DMS 273 treated with DMSO at 0.1 percent for 48 hours (cell line): ENCODE results near the gene CEACAM19.
"Not testable (repeated sequence)": the region's sequence is repeated elsewhere in the genome, so short reads cannot be mapped to it uniquely, and the experiment has no call there.

Source experiments
- DNase-seq: peaks from one replicate; lab custom pipeline; 2025; lab: John Stamatoyannopoulos, UW

Gene CEACAM19, protein sequence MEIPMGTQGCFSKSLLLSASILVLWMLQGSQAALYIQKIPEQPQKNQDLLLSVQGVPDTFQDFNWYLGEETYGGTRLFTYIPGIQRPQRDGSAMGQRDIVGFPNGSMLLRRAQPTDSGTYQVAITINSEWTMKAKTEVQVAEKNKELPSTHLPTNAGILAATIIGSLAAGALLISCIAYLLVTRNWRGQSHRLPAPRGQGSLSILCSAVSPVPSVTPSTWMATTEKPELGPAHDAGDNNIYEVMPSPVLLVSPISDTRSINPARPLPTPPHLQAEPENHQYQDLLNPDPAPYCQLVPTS

DNA sequence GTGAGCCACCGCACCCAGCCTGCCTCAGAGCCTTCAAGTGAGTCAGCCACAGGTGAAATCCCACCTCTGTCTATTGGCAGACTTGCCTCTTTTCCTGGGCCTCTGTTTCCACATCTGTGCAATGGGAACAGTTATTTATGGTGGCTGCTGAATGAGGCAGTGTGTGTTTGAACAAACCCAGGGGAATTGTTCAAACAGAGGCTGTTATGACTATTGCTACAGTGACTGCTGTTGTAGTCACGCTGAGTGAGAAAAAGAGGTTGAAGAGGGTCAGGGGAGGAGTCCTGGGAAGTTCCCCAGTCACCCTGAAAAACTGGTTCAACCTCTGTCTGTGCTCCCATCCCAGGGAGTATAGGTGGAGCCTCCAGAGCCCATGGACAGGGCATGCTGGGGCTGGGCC lies at the start of gene CEACAM19:
Gene CEACAM19 (plus strand): TSS at position 83 of the 400 bp plus-strand sequence. CDS start 450 bp downstream, outside the sequence.
- no peak for DNase-seq

DNA sequence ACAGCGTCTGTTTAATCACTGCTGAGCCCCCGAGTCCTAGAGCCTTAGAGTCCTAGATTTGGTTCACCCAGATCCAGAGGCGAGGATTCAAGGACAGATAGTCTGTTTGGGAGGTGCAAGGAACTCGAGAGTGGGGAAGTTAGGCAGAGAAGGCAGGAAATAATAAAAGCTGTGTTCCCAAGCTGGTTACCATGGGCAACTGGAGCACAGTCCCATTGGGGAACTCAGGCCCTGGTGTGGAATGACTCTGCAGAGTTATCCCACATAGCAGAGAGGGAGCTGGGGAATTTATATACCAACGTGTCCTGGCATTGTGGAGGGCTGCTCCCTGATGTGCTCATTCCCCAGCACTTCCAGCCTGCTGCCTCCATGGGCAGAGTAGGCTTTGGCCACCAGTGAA lies 48.2 kb upstream of the CEACAM19 start:
- DNase-seq, result no peak

DNA sequence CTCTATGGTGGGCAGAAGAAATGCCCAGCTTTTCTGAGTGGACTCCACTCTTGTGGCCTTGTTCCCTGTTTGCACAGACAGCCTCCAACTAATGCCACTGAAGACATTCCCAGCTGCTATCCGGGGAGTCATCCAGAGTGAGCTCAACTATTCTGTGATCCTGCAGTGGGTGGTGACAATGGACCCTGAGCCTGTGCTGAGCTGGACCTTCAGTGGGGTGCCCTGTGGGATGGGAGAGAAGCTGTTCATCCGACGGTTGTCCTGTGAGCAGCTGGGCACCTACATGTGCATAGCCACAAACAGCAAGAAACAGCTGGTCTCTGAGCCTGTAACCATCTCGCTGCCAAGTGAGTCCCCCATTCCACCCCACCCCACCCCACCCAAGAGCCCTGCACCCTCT lies 47.7 kb upstream of the CEACAM19 start:
- no peak for DNase-seq

DNA sequence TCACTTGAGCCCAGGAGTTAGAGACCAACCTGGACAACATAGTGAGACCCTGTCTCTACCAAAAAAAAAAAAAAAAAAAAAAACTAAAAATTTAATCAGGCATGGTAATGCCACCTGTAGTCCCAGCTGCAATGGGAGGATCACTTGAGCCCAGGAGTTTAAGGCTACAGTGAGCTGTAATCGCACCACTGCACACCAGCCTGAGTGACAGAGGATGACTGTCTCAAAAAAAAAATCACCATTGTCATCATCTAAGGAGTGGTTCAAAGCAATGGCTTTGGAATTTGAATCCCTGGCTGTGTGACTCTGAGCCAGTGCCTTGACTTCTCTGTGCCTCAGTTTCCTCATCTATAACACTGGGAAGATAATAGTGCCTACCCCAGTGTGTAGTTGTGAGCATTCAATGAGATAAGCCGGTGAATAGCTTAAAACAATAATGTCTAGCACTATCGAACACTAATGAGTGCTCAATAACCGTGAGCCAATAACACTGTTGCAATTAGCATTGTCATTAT lies 46.4 kb upstream of the CEACAM19 start:
- DNase-seq, result no peak

DNA sequence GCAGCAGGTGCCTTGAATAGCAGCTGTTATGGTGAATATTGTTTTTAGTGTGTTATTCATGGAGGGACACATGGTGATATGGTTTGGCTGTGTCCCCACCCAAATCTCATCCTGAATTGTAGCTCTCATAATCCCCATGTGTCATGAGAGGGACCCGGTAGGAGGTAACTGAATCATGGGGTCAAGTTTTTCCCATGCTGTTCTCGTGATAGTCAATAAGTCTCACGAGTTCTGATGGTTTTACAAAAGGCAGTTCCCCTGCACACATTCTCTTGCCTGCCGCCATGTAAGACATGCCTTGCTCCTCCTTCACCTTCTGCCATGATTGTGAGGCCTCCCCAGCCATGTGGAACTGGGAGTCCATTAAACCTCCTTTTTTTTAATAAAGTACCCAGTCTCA lies 45.6 kb upstream of the CEACAM19 start:
- DNase-seq, result not testable (repeated sequence)

DNA sequence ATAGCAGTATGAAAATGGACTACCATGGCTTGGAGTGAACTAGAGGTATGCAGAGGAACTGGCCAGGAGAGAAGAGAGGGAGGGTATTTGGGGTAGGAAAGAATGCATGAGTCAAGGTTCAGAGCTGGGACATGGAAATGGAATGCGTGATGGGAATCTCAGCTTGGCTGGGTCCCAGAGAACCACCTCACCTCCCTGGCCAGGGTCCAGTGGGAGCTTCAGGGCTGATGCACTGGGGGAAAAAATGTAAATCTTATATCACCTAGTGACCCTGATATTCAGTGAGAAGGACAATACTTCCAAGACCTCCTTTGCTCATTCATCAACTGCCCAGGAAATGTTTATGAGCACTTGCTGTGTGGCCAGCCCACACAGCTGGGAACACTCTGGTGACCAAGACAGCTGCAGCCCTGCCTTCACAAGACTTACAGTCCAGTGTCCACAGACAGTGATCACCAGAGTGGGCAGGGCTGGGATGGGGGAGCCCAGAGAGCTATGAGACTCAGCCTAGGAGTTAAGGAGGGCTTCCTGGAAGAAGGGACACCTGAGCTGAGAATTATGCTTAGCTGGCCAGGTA lies 45.1 kb upstream of the CEACAM19 start:
- no peak for DNase-seq

DNA sequence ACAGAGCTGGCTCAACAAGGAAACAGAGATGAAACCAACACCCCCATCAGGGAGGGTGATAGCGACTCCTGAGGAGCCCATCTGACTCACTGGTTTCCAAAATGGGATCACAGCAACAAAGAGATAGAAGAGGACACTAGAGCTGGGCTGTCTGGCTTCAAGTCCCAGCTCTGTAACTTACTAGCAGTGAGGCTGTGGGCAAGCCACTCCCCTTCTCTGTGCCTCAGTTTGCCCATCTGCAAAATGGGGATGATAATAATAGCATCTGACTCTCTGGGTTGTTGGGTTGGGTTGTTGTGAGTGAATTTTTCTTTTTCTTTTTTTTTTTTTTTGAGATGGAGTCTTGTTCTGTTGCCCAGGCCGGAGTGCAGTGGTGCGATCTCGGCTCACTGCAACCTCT lies 43.7 kb upstream of the CEACAM19 start:
- no peak for DNase-seq

DNA sequence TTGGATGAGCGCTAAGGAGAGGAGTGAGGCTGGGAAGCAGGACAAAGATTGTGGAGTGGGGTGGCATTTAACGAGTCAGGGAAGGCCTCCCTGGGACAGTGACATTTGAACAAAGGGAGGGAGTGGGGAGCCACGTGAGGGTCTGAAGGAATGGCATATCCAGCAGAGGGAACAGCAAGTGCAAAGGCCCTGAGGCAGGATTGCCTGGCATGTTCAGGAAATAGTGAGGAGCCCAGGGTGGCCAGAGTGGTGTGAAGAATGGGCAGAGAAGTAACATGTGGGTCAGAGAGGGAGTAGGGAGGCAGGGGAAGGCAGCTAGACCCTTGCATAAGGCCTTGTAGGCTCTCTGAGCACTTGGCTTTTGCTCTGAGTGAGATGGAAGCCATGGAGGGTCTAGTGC lies 42.5 kb upstream of the CEACAM19 start:
- DNase-seq, result no peak

DNA sequence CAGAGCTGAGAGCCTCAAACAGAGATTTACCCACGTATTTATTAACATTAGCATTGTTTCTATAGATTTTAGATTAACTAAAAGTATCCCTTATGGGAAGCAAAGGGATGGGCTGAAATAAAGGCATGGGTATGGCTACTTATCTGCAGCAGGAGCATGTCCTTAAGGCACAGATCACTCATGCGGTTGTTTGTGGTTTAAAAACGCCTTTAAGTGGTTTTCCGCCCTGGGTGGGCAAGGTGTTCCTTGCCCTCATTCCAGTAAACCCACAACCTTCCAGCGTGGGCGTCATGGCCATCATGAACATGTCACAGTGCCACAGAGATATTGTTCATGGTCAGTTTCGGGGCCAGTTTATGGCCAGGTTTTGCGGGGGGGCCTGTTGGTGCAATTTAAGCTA lies 39.7 kb upstream of the CEACAM19 start:
- not testable (repeated sequence) for DNase-seq

DNA sequence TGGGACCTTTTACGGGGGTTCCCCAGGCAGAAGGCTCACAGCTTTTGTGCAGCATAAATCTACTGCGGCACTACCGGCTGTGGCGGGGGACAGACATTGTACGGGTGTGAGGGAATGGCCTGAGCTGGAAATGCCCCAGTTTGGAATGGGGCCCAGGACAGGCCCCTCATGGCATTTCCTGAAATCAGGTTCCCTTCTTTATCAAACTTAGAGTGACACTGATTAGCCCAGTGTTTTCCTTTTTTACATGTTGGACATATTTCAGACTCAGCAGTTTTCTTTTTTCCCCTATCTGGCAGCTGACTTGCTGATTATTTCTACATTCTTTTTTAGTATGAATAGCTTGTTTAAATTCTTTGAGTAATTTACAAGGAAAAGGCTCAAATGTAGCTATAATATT lies 37.2 kb upstream of the CEACAM19 start:
- not testable (repeated sequence) for DNase-seq

DNA sequence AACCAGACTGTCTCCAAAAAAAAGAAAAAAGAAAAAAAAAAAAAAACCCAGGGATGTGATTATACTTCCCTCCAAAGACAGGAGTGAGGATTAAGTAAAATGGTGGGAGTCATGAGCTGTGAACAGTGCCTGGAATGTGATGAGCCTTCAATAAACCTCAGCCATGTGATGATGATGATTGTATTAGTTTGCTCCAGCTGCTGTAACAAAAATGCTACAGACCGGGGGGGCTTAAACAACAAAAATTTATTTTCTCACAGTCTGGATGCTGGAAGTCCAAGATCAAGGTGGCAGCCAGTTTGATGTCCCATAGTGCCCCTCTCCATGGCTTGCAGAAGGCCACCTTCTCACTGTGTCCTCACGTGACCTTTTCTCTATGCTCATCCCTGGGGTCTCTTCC lies 36.5 kb upstream of the CEACAM19 start:
- DNase-seq, result no peak

DNA sequence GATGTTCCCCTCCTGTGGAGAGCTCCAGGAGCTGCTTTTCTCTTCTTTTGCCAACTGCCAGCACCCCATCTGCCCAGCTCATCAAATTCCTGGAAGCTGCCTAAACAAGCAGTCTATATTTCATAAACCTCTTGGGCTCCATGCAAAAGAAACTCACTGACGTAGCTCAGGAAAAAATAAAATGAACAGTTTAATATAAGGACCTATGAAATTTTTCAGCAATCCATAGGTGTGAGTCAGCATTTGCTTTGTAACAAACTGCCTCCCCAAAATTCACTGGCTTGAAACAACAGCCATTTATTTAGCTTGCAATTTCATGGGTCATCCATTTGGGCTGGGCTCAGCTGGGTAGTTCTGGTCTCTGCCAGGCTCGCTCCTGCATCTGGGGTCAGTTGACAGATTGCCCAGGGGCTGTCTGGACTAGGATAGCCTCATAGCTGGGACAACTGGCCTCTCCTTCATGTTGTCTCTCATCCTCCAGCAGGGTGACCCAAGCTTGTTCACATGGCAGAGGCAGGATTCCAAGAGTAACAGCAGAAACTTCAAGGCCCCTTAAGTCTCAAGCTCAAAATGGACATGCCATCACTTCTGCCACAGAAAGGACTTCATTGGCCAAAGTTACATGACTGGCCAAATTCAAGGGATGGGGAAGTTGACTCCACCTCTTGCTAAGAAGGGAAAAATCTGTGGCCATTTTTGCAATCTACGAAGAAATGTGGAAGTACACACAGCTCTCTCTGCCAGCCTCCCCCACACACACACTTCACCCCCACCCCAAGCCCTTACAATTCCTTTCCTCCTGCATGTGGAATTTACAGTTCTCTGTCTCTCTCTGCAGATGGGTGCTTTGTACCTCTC lies 35.5 kb upstream of the CEACAM19 start:
- no peak for DNase-seq

DNA sequence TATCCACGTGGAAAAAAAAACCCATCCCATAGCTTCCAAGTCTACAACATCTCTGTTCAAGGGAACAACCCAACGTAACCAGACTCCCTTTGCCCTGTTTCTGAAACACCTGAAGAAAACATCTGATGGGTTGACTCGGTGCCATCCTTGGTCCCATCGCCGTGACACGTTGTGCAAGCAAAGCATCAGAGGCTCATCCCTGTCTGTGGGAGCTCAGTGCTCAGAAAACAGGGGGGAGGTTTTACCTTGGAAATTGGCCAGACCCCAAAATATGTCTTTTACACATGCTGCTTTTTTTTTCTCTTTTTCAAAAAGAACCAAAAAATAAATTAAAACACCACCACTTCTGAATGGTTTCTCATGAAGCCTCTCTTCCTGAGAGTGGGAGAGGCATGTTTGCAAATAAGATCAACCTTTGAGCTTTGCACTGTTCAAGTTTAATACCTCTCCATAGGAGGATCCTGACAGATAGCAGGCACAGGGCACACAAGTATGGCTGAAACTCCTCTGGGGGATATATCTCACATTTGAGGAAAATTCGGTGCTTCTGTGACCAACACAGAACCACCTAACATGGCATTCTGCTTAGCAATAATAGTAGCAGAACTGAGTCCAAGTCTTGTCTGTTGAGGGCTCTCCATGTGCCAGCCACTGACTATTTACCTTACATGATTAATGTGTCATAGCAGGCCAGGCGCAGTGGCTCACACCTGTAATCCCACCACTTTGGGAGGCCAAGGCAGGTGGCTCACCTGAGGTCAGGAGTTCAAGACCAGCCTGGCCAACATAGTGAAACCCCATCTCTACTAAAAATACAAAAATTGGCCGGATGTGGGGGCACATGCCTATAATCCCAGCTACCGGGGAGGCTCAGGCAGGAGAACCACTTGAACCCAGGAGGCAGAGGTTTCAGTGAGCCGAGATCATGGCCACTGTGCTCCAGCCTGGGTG lies 34.6 kb upstream of the CEACAM19 start:
- DNase-seq, result no peak

DNA sequence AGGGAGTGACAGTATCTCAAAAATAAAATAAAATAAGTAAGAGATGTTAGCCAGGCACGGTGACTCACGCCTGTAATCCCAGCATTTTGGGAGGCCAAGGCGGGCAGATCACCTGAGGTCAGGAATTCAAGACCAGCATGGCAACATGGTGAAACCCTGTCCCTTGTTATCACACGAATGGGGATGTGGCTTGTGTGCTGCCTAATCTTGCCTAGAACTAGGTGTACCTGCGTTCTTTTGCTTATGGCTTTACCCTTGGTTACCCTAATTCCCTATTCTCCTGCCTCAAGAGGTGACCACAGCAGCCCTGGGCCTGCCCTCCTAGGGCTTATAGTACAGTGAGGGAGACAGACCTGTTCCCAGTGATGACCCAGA lies 33.9 kb upstream of the CEACAM19 start:
- DNase-seq, result no peak

DNA sequence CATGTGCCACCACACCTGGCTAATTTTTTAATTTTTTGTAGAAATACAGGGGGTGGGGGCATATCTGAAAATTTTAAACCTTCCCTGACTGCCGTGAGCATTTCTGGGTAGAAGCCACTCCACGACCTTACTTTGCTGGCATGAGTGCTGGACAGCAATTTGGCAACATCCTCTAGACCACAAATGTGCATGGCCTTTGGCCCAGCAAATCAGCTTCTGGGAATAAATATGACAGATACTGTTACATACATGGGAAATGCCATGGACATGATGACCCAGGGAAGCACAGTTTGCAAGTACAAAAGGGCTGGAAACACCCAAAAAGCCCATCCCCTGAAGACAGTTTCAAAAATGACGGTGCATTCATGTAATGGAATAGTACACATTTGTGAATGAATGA lies 30.8 kb upstream of the CEACAM19 start:
- no peak for DNase-seq

DNA sequence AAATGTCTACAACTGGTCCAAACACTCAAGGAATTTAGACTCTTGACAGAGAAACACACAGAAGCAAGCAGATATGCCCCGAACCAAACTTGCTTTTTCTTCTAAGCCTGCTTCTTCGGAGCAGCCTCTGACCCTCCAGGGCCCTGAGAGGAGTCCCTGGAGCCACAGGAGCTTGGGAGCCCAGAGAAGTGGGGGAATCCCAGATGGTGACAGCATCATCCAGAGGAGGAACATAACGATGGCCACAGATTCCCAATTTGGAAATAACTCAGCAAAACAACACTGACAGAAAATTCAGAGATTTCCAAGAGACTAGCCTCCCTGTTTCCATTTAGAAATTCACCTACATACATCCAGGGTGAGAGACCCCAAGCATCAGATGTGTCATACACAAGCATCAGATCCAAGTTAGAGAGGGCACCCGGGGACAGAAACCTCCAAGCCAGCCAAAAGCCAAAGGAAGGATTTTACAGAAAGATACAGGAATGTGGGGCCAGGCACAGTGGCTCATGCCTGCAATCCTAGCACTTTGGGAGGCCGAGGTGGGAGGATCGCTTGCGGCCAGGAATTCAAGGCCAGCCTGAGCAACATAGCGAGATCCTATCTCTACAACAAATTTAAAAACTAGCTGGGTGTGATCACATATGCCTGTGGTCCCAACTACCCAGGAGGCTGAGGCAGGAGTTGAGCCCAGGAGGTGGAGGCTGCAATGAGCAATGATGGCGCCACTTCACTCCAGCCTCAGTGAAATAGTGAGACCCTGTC lies 29.6 kb upstream of the CEACAM19 start:
- no peak for DNase-seq

DNA sequence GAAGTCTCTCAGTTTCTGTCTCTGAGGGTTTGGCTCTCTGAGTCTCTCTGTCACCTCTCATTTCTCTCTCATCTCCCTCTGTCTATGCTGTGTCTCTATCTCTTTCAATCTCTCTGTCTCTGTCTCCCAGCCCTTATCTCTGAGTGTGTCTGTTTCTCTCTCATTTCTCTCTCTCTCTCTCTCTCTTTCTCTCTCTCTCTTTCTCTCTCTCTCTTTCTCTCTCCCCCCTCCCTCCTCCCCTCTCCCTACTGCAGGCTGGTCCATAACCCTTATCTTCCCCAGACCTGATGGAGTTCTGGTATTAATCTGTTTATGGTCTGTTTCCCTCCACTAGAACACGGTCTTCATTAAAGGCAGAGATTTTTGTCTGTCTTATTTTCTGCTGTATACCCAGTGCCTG lies 28.9 kb upstream of the CEACAM19 start:
- no peak for DNase-seq

DNA sequence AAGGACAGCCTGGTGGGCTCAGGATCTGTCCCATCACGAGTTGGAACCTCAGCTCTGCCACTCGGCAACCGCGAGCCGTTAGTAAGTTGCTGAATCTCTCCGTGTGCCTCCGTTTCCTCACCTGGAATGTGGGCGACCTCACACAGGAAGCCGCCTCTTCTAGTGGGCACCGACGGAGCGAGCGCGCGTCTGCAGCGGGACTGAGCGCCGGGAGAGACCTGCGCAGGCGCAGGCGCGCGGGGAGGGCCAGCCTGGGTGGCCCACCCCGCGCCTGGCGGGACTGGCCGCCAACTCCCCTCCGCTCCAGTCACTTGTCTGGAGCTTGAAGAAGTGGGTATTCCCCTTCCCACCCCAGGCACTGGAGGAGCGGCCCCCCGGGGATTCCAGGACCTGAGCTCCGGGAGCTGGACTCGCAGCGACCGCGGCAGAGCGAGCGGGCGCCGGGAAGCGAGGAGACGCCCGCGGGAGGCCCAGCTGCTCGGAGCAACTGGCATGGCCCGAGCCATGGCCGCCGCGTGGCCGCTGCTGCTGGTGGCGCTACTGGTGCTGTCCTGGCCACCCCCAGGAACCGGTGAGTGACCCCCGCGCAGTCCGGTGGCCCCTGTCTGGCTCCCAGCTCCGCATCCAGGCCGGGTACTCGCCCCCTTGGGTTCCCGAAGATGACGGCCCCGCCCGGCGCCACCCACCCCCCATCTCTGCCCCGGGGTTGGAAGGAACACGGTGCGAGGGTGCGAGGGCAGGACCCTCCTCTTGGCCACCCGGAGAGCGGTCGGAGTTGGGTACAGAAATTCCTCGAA lies 27.5 kb upstream of the CEACAM19 start, which contains the start of gene PVR:
Gene PVR (plus strand): TSS at position 306 of the 797 bp plus-strand sequence. CDS start 187 bp downstream, at position 493.
- peak; percentile 32 for DNase-seq

DNA sequence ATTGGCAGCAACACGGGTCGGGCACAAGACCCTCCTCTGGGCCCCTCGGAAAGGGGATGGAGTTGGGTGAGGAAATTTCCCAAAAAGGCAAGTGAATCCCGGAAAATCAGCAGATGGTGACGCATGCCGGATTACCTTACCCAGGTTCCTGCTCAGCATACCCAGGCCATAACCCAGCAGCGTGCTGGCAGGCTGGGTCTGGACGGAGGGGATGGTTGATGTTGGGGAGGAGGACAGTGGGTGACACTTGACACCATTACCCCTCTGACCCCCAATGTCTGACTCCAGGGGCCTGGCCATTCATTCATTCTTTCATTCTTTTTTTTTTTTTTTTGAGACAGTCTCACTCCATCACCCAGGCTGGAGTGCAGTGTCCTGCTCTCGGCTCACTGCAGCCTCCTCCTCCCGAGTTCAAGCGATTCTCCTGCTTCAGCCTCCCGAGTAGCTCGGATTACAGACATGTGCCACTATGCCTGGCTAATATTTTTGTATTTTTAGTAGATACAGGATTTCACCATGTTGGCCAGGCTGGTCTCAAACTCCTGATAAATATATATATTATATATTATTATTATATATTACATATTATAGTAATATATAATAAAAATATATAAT lies 26.8 kb upstream of the CEACAM19 start:
- DNase-seq, result peak; percentile 29
